ENCODE data around the gene OTUD3. TPM values are rescaled to one million over a fixed set of nuclear protein-coding genes. Genes with fewer than 3 reads are reported as not detected.
"Not testable (repeated sequence)": the region's sequence is repeated elsewhere in the genome, so short reads cannot be mapped to it uniquely, and the experiment has no call there.

OTUD3 gene
- polyA plus RNA-seq, 1 donor (not counting 4 experiments of a cell fraction or from before 2014, with no cell fraction given), result 7.0 TPM

GRCh38 chr1:19879661-19880060 is 2.5 kb upstream of the OTUD3 start:
- no peak overlapping the region for H2AFZ ChIP-seq (ENCODE audit: control insufficient read depth, low read length)
- H3K9ac ChIP-seq (ENCODE audit: control insufficient read depth, extremely low read depth, insufficient read depth, low read length), result no peak overlapping the region
- H3K79me2 ChIP-seq (ENCODE audit: control insufficient read depth, insufficient read depth, low read length), result peaks cover 24% of the 10 kb centered on the region
- no peak for DNase-seq (ENCODE audit: low read depth, low spot score)
- TF ChIP-seq EZH2 (IDR thresholded peaks at IDR 0.05; ENCODE audit: low read length), result no peak
- TF ChIP-seq CTCF (optimal IDR thresholded peaks at IDR 0.05 in 1 of 3, IDR thresholded peaks at IDR 0.05 in 1 of 3, conservative IDR thresholded peaks at IDR 0.05 in 1 of 3; ENCODE audit: extremely low read depth in 1 of 3, insufficient read depth in 2 of 3, low read length in 3 of 3), result no peak
- peaks cover 21% of the 10 kb centered on the region for H3K4me1 ChIP-seq (ENCODE audit: control insufficient read depth, extremely low read depth, insufficient read depth, low read length)
- no peak overlapping the region for H3K4me2 ChIP-seq (ENCODE audit: control insufficient read depth, extremely low read depth, insufficient read depth, low read depth, low read length)
- no peaks in the 10 kb centered on the region for H3K9me1 ChIP-seq (ENCODE audit: control insufficient read depth, extremely low read depth, insufficient read depth, low read length)
- H3K9me3 ChIP-seq (ENCODE audit: control insufficient read depth, low read depth, low read length), result no peaks in the 10 kb centered on the region
- no peak for FAIRE-seq
- H4K20me1 ChIP-seq (ENCODE audit: control insufficient read depth, extremely low read depth, insufficient read depth, low read length), result no peaks in the 10 kb centered on the region
- no peak overlapping the region for H3K27ac ChIP-seq (ENCODE audit: control insufficient read depth, insufficient read depth, low read length)
- H3K4me3 ChIP-seq (ENCODE audit: control insufficient read depth in 2 of 3, extremely low read depth in 1 of 3, insufficient read depth in 2 of 3, low read depth in 1 of 3, low read length in 3 of 3), result no peak overlapping the region
- dilution Hi-C loops (cut with MboI; ENCODE audit: extremely low pct_ligation_motif_present, low sequenced_read_pairs), result no loop called here
- H3K36me3 ChIP-seq (ENCODE audit: control insufficient read depth in 2 of 2, extremely low read depth in 1 of 2, insufficient read depth in 2 of 2, low read length in 2 of 2), result no peaks in the 10 kb centered on the region
- no peaks in the 10 kb centered on the region for H3K27me3 ChIP-seq (ENCODE audit: control insufficient read depth, extremely low read depth, insufficient read depth, low read length)

- H3K9ac ChIP-seq (ENCODE audit: control insufficient read depth, extremely low read depth, insufficient read depth, low read length); H3K9me3 ChIP-seq (ENCODE audit: control insufficient read depth, low read depth, low read length); H3K4me2 ChIP-seq (ENCODE audit: control insufficient read depth, extremely low read depth, insufficient read depth, low read depth, low read length); dilution Hi-C loops (cut with MboI; ENCODE audit: extremely low pct_ligation_motif_present, low sequenced_read_pairs); H3K27ac ChIP-seq (ENCODE audit: control insufficient read depth, insufficient read depth, low read length); H3K4me3 ChIP-seq (ENCODE audit: control insufficient read depth in 2 of 3, extremely low read depth in 1 of 3, insufficient read depth in 2 of 3, low read depth in 1 of 3, low read length in 3 of 3); H3K36me3 ChIP-seq (ENCODE audit: control insufficient read depth in 2 of 2, extremely low read depth in 1 of 2, insufficient read depth in 2 of 2, low read length in 2 of 2); H3K27me3 ChIP-seq (ENCODE audit: control insufficient read depth, extremely low read depth, insufficient read depth, low read length); DNase-seq (ENCODE audit: low read depth, low spot score); H2AFZ ChIP-seq (ENCODE audit: control insufficient read depth, low read length); H4K20me1 ChIP-seq (ENCODE audit: control insufficient read depth, extremely low read depth, insufficient read depth, low read length); FAIRE-seq; H3K9me1 ChIP-seq (ENCODE audit: control insufficient read depth, extremely low read depth, insufficient read depth, low read length): not testable (repeated sequence)
- peaks cover 36% of the 10 kb centered on the region for H3K79me2 ChIP-seq (ENCODE audit: control insufficient read depth, insufficient read depth, low read length)
- H3K4me1 ChIP-seq (ENCODE audit: control insufficient read depth, extremely low read depth, insufficient read depth, low read length), result peaks cover 31% of the 10 kb centered on the region
These were observed 1.4 kb upstream of the OTUD3 start for GRCh38 chr1:19880841-19881240.

GRCh38 chr1:19884312-19884711 is 2.1 kb downstream of the OTUD3 start:
- Histone ChIP-seq H3K36me3 (ENCODE audit: control insufficient read depth in 2 of 2, extremely low read depth in 1 of 2, insufficient read depth in 2 of 2, low read length in 2 of 2) (peaks cover 0 to 6% of the 10 kb centered on the region in 2 experiments), H3K4me1 (ENCODE audit: control insufficient read depth, extremely low read depth, insufficient read depth, low read length) (peaks cover 23% of the 10 kb centered on the region), H3K9me1 (ENCODE audit: control insufficient read depth, extremely low read depth, insufficient read depth, low read length) (no peaks in the 10 kb centered on the region), H3K9me3 (ENCODE audit: control insufficient read depth, low read depth, low read length) (no peaks in the 10 kb centered on the region), H3K79me2 (ENCODE audit: control insufficient read depth, insufficient read depth, low read length) (peaks cover 68% of the 10 kb centered on the region), H4K20me1 (ENCODE audit: control insufficient read depth, extremely low read depth, insufficient read depth, low read length) (no peaks in the 10 kb centered on the region), H3K4me2 (ENCODE audit: control insufficient read depth, extremely low read depth, insufficient read depth, low read depth, low read length) (peak overlapping the region; percentile 71), H3K27me3 (ENCODE audit: control insufficient read depth, extremely low read depth, insufficient read depth, low read length) (no peaks in the 10 kb centered on the region), H3K27ac (ENCODE audit: control insufficient read depth, insufficient read depth, low read length) (peak overlapping the region; percentile 73), H3K9ac (ENCODE audit: control insufficient read depth, extremely low read depth, insufficient read depth, low read length) (no peak overlapping the region), H2AFZ (ENCODE audit: control insufficient read depth, low read length) (no peak overlapping the region), H3K4me3 (ENCODE audit: control insufficient read depth in 2 of 3, extremely low read depth in 1 of 3, insufficient read depth in 2 of 3, low read depth in 1 of 3, low read length in 3 of 3) (peak overlapping the region; percentile 64 to 91 (median 81))
- FAIRE-seq (no peak), DNase-seq (ENCODE audit: low read depth, low spot score) (no peak)
- TF ChIP-seq EZH2 (IDR thresholded peaks at IDR 0.05; ENCODE audit: low read length), result no peak
- no peak for TF ChIP-seq CTCF (optimal IDR thresholded peaks at IDR 0.05 in 1 of 3, IDR thresholded peaks at IDR 0.05 in 1 of 3, conservative IDR thresholded peaks at IDR 0.05 in 1 of 3; ENCODE audit: extremely low read depth in 1 of 3, insufficient read depth in 2 of 3, low read length in 3 of 3)
- dilution Hi-C loops (cut with MboI; ENCODE audit: extremely low pct_ligation_motif_present, low sequenced_read_pairs), result no loop called here

Measured in keratinocyte (primary cell).